ENCODE measurements around the gene ADD1.
A peak's percentile ranks its signal among the peaks of the same experiment; 100 is the strongest.

The ADD1 gene

DNA sequence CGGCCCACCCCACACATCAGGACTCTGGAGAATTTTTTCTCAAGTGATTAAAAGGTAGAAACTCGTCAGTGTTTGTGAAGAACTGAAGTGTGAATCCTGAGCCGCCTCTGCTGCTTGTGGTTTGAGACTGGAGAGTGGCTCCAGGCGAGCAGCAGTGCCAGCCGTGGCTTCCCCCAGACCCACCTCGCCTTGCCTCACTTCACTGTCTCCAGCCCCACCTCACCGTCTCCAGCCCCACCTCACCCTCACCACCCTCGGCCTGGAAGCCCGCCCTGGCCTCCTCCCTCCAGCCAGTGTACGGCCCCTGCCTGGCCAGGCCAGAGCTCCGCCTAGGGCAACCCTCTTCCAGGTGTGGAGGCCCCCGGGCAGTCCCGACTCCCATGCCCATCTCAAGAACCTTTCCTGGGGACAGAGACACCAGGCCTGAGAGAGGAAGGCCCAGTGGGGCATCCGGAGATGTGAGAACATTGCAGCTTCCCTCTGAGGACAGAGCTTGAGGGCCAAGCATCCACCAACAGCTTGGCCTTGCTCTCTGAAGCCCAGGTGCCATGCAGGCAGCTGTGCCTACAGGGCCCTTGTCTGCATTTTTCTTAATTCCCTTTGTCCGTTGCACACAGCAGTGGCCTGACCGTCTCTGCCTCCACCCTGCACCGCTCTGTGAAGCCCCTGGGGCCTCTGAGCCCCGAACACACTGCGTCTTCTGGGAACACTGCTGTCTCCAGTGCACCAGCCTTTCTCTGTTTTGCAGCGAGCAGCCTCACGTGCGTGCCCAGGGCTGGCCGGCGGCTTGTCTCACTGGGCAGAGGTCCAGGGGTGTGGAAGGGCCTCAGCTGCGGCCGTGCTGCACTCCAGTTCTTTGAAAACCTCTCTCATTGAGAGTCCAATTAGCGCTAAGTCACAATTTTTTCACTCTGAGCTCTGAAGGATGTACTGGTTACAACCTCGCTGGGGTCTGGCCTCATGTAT lies 37.0 kb upstream of the ADD1 start:
- DNase-seq: no peak

DNA sequence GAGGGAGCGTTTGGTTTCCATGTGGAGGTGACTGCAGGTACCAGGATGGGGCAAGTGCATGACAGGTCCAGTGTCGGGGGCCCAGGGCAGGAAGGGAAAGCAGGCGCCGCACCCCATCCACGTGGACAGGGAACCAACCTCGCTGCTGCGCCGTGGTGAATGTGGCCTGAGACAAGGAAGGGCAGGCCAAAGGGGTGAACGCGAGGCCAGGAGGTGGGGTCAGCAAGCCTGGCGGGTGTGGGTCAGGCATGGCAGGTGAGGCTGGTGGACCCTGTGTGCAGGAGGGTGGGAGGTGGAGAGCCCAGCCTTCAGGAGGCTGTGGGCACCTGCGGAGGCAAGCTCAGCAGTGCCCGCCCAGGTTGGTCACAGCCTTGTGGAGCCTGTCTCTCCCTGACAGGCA lies 36.1 kb upstream of the ADD1 start:
- no peak for DNase-seq

DNA sequence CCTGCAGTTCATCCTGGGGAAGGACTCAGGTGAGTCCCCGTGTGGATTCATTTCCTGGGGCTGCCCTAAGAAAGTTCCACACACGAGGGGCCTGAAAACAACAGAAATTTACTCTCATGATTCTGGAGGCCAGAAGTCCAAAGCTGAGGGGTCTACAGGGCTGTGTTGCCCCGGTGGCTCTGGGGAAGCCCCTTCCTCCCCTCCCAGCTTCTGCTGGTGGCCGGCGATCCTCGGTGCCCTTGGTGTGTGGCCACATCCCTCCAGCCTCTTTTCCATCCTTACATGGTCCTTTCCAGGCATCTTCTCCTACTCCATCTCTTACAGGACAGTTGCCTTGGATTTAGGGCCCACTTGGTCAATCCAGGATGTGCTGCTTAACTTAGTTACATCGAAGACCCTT lies 35.6 kb upstream of the ADD1 start:
- DNase-seq: no peak

DNA sequence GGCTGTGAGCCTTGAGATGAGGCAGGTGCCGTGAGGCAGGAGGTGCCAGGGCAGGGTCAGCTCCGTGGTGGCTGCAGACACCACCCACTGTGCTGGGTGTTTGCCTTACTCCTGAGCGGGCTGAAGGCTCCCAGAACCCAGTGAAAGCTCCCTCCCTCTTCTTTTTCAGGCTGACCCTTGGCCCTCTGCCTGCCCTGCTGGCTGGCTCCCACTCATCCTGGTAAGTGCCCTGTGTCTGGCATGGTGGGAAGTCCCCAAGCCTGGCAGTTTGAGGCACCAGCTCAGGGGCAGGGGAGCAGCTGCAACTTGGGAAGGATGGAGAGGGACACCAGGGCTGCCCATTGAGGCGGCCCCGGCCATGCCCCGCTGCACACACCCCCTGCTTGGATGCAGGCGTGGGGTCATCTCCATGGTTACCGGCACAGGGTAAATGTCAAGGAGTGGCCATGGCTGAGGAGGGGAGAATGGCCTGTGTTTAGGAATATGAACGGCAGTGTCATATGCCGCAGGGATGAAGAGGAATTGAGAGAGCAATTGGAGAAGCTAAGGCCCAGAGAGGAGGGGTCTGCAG lies 33.9 kb upstream of the ADD1 start:
- no peak for DNase-seq

DNA sequence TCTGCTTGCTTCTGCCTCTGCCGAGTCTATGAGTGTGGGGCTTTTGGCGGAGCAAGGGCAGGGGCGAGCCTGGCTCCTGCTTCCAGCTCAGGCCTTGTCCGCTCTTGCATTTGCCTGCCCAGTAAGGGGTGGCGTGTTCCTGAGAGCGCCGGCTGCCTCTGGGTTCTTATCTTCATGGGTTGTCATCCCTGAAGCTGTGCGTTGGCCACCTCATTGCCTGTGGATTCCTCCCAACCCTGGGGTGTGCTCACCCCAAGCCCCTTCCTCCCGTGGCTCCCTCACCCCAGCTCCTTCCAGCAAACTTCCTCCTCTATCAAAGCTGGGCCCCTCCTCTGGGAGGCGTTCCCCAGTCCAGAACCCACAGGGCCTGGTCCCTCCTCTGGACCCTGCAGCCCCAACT lies 33.3 kb upstream of the ADD1 start:
- DNase-seq: no peak

DNA sequence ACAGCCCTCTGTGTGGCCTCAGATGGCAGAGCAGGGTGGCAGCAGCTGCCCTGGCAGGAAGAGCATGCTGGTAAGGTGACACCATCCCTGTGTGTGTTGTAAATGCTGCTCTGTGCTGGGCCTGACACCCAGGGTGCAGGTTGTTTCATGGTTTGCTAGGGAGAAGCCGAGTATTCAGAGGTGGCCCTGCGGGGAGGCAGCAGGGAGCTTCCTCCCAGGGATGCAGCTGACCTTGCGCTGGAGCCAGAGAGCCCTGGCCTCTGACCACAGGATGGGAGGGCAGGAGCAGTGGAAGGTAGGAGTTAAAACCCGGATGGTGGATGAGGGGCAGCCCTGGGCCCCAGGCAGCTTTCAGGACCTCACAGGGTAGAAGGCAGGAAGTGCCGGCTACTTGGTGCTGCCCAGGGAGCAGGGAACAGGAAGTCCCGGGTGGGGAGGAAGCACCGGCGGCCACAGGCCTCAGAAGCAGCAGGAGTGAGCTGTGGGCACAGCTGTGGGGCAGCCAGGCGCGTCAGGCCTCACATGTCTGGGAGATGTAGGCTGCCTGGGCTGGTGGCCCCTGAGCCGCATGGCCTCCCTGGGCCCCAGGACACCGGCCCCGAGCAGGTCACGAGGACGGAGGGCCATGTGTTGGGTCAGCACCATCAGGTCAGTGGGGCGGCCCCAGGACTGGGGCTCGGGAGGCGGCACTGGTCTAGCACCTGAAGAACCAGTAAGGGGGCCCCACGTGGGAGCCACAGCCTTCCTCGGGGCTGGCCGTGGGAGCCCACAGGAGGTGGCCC lies 31.6 kb upstream of the ADD1 start:
- DNase-seq: peak in 1 of 2 experiments; percentile 45

DNA sequence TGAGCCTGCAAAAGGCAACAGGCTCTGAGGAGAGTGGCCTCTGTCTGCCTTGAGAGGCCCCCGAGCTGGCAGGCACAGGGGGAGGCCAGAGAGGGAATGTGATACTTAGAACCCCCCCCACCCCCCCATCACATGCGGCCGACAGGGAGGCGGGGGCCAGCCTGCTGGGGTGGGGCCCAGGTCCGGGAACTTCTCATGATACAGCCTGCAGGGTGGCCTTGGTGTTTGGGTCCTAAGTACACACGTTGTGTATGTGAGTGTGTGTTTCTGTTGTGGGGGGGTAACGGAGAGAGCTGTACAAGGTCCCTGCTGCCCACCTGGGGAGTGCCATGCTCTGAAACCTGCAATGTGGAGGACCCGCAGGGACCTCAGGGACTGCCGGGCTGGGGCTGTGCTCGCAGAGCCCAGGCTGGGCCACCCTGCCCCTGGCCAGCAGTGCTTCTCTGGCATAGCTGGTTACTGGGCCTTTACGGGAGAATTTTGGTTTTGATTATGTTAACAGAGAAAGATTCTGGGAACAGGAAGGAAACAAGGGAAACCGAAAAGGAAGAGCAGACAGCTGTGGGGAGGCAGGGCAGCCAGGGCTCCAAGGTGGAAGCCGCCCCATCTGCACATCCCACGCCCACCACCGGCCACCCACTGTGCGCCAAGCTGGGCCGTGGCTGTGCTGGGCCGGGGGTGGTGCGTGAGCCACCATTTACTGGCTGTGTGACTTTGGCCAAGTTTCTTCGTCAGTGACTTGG lies 30.9 kb upstream of the ADD1 start:
- DNase-seq: no peak

DNA sequence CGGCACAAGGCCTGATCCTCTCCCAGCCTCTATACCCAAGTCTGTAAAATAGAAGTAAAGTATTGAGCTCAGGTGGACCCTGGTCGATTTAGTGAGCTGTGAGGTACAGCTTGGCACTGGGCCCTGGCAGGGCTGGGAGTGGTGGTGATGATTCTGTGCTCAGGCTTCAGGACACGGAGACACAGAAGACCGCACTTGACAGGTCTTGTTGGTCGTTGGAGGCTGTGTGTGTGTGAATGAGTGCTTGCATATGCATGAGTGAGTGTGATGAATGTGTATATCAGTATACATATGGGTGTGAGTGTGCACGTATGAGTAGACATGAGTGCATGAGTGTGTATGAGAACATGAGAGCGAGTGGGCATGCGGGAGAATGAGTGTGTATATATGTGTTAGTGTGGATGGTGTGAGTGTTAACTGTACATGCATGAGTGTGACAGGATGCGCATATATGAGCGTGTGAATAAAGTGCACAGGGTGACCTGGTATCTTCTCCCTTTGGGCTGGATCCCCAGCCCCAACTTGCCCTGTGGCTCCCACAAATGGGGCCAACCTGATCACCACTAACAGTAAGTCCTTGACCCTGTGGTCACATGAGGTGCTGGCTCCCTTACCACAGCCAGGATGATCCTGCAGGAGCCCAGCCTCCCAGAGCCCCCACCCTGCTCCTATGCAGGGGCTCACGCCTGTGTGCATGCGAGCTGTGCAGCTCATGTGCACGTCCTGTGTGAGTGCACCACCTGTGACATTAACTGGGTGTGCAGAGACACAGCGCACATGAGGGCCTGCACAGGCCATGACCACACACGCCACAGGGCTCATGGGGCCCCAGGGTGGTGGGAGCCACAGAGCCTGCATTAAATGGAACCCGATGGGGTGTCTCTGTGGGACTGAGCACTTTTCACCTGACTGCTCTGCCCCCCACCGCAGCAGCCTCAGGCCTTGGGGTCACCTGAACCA lies 29.9 kb upstream of the ADD1 start:
- no peak for DNase-seq

DNA sequence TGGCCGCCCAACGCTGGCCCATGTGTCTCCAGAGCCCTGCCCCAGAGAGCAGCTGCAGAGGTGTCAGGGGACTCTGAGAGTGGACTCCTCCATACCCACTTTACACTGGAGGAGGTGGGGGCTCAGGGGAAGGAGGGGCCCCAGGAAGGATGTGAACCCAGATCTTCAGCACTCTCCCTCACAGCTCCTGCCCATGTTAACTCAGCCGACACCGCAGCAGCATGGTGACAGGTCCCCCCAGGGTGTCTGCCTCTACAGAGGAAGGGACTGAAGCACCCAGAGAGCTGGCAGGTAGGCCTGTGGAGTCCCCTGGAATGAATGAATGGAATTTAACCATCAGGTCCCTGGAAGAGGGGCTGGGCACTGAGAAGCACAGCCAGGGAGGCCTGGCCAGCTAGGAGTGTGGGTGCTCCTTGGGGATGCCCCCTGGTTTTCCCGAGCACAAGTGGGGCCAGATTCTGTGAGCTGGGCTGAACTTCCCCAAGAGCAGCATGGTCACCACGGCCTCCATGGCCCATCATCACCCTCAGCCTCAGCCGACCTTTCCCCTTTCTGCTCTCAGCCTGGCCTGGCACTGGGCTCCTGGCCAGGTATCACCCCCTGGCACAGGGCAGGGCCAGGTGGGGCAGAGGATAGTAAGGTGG lies 28.9 kb upstream of the ADD1 start:
- no peak for DNase-seq

DNA sequence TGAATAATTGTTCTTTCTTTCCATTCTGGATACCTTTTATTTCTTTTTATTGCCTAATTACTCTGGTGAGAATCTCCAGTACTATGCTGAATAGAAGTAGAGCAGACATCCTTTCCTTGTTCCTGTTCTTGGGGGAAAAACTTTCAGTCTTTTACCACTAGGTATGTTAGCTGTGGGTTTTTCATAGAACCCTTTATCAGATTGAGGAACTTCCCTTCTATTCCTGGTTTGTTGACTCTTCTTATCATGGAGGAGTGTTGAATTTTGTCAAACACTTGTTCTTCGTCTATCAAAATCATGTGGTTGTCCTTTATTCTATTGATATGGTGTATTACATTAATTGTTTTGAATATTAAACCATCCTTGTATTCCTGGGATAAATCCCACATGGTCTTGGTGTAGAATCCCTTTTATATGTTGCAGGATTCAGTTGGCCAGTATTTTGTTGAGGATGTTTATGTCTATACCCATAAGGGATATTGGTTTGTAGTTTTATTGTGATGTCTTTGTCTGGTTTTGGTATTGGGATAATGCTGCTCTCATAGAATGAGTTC lies 27.2 kb upstream of the ADD1 start:
- DNase-seq: no peak

DNA sequence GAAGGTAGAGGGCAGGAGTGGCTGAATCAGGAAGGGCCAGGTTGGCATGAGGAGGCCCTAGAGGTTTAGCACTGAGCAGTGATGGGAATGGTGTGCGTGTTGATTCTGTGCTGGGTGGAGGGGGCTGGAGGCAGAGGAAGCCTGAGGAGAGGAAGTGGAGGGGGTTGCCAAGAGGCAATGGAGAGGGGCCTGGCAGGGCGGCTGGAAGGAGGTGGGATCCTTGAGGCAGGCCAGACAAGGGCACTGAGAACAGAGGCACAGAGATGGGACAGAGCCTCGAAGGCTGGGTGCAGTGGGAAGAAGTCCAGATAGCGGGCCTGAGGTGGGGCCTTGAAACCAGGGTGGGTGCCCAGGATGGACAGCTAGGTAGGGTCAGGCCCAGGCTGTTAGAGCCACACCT lies 26.5 kb upstream of the ADD1 start:
- DNase-seq: no peak

DNA sequence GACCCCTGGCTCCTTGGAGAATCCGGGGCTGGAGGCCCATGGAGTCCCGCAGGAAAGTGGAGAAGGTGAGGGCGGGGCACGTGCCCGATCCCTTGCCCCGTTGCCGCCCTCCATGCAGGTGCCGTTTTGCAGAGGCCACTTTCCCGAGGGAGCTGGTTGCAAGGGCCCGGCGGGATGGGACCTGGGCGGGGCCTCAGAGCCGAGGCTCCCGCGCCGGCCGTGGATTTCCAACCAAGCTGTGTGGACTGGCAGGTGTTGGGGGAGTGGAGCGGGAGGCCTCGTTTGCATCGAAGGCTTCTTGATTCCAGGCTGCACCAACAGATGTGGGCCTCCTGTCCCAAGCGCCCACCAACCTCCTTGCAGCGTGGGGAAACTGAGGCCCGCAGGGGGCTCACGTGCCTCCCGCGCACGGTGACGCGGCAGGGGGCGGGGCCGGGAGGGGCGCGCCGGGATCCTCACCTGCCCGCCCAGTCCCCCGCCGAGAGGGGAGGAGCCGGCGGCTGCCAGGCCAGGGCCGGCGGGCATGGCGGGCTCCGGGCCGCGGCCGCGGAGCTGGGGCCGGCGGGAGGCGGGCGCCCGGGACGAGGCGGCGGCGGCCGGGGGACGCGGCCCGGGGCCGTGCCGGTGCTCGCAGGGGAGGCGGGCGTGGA lies 25.8 kb upstream of the ADD1 start:
- peak in 1 of 2 experiments; percentile 45 for DNase-seq

DNA sequence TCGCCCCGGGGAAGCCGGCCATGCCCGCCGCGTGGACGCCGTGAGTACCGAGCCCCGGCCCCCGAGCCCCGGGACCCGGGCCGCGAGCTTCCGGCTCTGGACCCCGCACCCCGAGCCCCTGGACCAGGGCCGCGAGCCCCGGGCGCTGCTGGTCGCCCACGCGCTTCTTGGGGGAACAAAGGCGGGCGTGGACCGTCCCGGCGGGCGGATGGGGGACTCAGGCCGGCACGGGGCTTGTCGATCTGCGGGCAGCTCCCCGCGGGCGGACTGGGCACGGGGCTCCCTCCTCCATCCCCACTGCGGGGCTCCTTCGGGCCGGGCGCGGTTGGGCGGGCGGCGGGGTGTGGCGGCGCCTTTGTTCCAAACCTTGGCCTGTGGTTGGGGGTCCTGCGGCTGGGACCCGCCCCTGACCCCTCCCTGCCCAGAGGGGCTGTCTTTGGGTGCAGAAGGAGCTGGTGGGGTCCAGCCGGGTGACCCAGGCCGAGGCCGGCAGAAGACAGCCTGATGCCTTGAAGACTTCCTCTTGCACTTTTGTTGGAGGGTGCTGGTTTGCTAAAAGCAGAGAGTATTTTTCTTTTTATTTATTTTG lies 25.2 kb upstream of the ADD1 start:
- DNase-seq: no peak

DNA sequence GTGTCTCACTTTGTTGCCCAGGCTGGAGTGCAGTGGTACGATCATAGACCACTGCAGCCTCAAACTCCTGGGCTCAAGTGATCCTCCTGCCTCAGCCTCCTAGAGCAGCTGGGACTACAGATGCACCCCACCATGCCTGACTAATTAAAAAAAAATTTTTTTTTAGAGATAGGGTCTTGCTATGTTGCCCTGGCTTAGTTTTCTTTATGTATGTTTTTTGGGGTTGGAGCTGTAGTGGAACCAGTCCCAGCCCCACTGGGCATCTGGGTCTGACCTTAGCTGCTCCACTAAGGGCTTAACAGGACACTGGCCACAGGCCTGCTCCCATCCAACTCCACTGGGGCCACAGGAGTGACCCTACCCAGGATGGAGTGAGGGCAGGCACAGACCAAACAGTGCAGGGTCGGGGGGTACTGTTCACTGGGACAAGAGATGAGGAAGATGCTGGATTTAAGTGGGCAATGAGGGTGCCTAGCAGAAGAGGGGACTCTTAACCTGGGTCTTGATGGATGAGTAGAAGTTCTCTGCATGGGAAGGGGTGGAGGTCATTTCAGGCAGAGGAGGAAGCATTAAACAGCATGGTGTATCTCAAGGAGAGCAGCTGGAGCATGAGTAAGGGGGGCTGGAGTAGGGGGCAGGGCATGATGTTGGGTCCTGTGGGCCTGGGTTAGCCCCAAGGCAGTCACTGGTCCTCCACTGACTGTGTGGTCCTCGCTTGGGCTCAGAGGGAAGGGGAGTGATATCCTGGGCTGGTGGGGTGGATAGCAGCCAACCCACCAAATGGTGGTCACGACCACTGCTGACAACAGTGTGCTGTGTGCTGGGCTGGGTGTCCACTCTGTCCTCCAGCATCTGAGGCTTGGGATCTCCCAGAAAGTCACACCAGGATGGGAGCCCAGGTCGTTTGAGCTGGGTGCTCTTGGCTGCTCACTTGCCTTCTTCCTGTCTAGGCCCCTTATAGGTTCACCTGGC lies 24.1 kb upstream of the ADD1 start:
- no peak for DNase-seq

DNA sequence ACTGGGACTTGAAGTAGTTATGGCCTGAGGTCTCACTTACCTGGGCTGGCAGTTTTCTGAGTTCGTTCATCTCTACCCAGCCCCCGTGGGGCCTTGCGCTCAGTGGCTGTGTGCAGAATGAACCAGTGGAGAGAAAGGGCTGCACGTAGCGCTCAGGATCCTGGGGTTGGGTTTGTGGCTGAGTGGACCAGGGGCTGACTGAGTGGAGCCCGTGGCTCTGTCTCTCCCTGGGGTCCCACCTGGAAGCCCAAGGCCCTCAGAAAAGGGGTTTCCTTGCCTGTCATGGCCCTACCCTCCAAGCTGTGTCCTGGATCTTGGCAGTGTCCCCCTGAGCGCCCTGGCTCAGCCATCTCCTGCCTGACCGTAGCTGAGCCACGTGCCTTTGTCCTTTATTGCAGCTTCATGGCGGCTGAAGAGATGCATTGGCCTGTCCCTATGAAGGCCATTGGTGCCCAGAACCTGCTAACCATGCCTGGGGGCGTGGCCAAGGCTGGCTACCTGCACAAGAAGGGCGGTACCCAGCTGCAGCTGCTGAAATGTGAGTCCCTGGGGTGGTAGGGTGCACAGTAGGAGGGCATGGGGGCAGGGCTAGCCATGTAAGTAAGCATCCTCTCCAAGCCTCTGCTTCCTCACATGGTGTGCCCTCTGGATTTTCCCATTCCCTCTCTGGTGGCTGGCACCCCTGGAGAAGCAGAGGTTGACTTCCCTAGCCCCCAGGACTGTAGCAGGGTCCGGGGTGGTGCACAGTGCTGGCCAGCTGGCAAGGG lies 23.2 kb upstream of the ADD1 start:
- DNase-seq: no peak

DNA sequence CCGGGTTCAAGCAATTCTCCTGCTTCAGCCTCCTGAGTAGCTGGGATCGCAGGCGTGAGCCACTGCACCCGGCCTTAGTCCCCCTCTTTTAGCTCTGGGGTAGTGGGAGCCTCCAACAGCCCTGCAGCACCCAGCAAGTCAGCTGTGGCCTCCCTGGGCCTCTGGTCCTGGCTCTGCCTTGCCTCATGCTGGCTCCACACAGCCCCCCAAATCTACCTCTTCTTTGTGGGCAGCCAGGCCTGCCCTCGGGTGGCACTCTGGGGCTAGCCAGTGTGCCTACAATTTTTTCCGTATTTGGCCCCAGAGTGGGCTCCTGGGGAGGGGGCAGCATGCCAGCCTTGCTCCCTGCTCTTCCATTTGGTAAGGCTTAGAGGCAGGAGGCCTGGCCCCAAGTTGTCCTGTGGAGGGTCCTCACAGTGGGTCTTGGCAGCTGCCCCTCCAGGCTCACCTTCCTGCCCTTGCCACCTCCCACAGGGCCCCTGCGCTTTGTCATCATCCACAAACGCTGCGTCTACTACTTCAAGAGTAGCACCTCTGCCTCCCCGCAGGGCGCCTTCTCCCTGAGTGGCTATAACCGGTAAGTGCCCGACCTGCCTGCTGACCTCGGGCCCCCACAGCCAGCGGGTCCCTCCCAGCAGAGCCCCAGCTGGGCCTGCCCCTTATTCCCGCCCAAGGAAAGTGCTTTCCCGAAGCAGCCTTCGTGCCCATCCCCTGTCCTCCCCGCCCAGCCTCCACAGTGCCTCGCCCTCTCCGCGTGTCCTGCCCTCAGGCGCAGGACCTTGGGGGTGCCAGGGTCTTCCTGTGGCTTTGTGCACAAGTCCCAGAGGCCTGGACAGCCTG lies 21.0 kb upstream of the ADD1 start:
- DNase-seq: no peak

DNA sequence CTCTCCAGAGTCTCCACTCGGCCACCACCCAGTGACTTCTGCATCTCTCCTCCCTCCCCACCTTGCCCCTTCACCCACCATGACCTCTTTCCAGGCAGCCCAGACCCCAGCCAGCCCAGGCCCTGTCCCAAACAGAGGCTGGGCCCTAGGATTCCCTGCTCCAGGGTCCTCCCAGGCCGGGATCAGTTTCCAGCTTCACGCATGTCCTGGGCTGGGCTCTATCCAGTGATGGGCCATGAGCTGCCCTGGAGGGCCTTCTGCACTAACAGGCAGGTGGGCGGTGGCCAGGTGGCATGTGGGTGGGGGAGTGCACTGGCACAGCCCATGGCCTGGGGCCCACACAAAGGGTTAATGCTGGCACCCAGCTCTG lies 20.4 kb upstream of the ADD1 start:
- no peak for DNase-seq
